NCI-H1105 treated with DMSO at 0.1 percent for 48 hours (cell line): ENCODE results near the gene MAN2A2.
"Not testable (repeated sequence)": the region's sequence is repeated elsewhere in the genome, so short reads cannot be mapped to it uniquely, and the experiment has no call there.

ENCODE experiments used
- DNase-seq: peaks from one replicate; lab custom pipeline; 2025; lab: John Stamatoyannopoulos, UW

MAN2A2 gene

GRCh38 chr15:90871139-90871715 is 31.9 kb upstream of the MAN2A2 start:
- no peak for DNase-seq

- DNase-seq: no peak
Observed at GRCh38 chr15:90871716-90872485, 31.2 kb upstream of the MAN2A2 start.

GRCh38 chr15:90872486-90873184 is 30.5 kb upstream of the MAN2A2 start:
- DNase-seq: no peak

- no peak for DNase-seq
Observed at GRCh38 chr15:90873488-90873997, 29.6 kb upstream of the MAN2A2 start.

- peak; percentile 13 for DNase-seq
Observed at GRCh38 chr15:90873998-90874605, 29.0 kb upstream of the MAN2A2 start.

GRCh38 chr15:90874986-90875385 is 28.1 kb upstream of the MAN2A2 start:
- not testable (repeated sequence) for DNase-seq

GRCh38 chr15:90875549-90875981 is 27.5 kb upstream of the MAN2A2 start:
- DNase-seq: no peak

- DNase-seq: no peak
Observed at GRCh38 chr15:90876046-90876445, 27.1 kb upstream of the MAN2A2 start.

- DNase-seq: no peak
Observed at GRCh38 chr15:90876512-90877170, 26.5 kb upstream of the MAN2A2 start.

GRCh38 chr15:90877315-90877714 is 25.8 kb upstream of the MAN2A2 start:
- DNase-seq: no peak

GRCh38 chr15:90877996-90878395 is 25.1 kb upstream of the MAN2A2 start:
- DNase-seq: no peak

- DNase-seq: no peak
Observed at GRCh38 chr15:90878660-90879059, 24.4 kb upstream of the MAN2A2 start.

GRCh38 chr15:90879730-90880366 is 23.3 kb upstream of the MAN2A2 start:
- DNase-seq: no peak

GRCh38 chr15:90880381-90881145 is 22.5 kb upstream of the MAN2A2 start:
- no peak for DNase-seq

- no peak for DNase-seq
Observed at GRCh38 chr15:90881181-90881977, 21.7 kb upstream of the MAN2A2 start.

- DNase-seq: no peak
Observed at GRCh38 chr15:90881978-90882721, 21.0 kb upstream of the MAN2A2 start.

GRCh38 chr15:90882781-90883525 is 20.1 kb upstream of the MAN2A2 start:
- DNase-seq: no peak

GRCh38 chr15:90883526-90883975 is 19.6 kb upstream of the MAN2A2 start:
- DNase-seq: no peak
